ENCODE results near the gene KLRC1.

Gene KLRC1

GRCh38 chr12:10453156-10453555 lies at the start of gene KLRC1:
Gene KLRC1, minus strand, starts transcription at chr12:10453377. Its CDS starts 2,221 bp downstream, at chr12:10451156.
- Histone ChIP-seq H3F3A (ENCODE audit: control insufficient read depth, insufficient read depth) (no peaks in the 10 kb centered on the region), H3K4me1 (ENCODE audit: control insufficient read depth, low read length) (peaks cover 7% of the 10 kb centered on the region), H3K27ac (ENCODE audit: low read depth, low read length) (no peak within 1 kb of the TSS), H3K9me3 (ENCODE audit: control insufficient read depth, insufficient read depth, low read length) (peaks cover 10% of the 10 kb centered on the region; the same call in 1 of the 2 replicates), H3K4me2 (ENCODE audit: low read length) (no peak within 1 kb of the TSS), H3K4me3 (ENCODE audit: low read length) (no peak within 1 kb of the TSS), H4K20me1 (ENCODE audit: control insufficient read depth, insufficient read depth, low read depth, low read length) (no peaks in the 10 kb centered on the region), H3K9me2 (replicated peaks; ENCODE audit: control insufficient read depth, low read length) (no peaks in the 10 kb centered on the region; the same call in 1 of the 2 replicates), H3K27me3 (ENCODE audit: control insufficient read depth, low read length) (no peaks in the 10 kb centered on the region), H3K79me2 (ENCODE audit: control insufficient read depth, low read length) (no peaks in the 10 kb centered on the region), H3K36me3 (ENCODE audit: control insufficient read depth, low read length) (no peaks in the 10 kb centered on the region)
- no peak for TF ChIP-seq CTCF (IDR thresholded peaks at IDR 0.05; ENCODE audit: low read depth, low read length, poor library complexity, severe bottlenecking)
- no peak for TF ChIP-seq EZH2phosphoT487 (IDR thresholded peaks at IDR 0.05; ENCODE audit: borderline replicate concordance, low read length)

GRCh38 chr12:10501030-10501429 lies 47.9 kb upstream of the KLRC1 start:
- Histone ChIP-seq H3K79me2 (ENCODE audit: control insufficient read depth, low read length) (no peaks in the 10 kb centered on the region), H3K9me3 (ENCODE audit: control insufficient read depth, insufficient read depth, low read length) (peaks cover 3% of the 10 kb centered on the region; the same call in 1 of the 2 replicates), H3K4me1 (ENCODE audit: control insufficient read depth, low read length) (peaks cover 5% of the 10 kb centered on the region; the same call in 1 of the 2 replicates), H3K27ac (ENCODE audit: low read depth, low read length) (no peak overlapping the region), H3K36me3 (ENCODE audit: control insufficient read depth, low read length) (no peaks in the 10 kb centered on the region), H3F3A (ENCODE audit: control insufficient read depth, insufficient read depth) (no peaks in the 10 kb centered on the region), H3K4me3 (ENCODE audit: low read length) (no peak overlapping the region), H3K27me3 (ENCODE audit: control insufficient read depth, low read length) (no peaks in the 10 kb centered on the region), H4K20me1 (ENCODE audit: control insufficient read depth, insufficient read depth, low read depth, low read length) (no peaks in the 10 kb centered on the region), H3K9me2 (replicated peaks; ENCODE audit: control insufficient read depth, low read length) (no peaks in the 10 kb centered on the region), H3K4me2 (ENCODE audit: low read length) (no peak overlapping the region)
- TF ChIP-seq CTCF (IDR thresholded peaks at IDR 0.05; ENCODE audit: low read depth, low read length, poor library complexity, severe bottlenecking), result no peak
- TF ChIP-seq EZH2phosphoT487 (IDR thresholded peaks at IDR 0.05; ENCODE audit: borderline replicate concordance, low read length), result no peak

- no peak overlapping the region for H3K4me2 ChIP-seq (ENCODE audit: low read length)
- no peak for TF ChIP-seq CTCF (IDR thresholded peaks at IDR 0.05; ENCODE audit: low read depth, low read length, poor library complexity, severe bottlenecking)
- TF ChIP-seq EZH2phosphoT487 (IDR thresholded peaks at IDR 0.05; ENCODE audit: borderline replicate concordance, low read length), result no peak
- H3F3A ChIP-seq (ENCODE audit: control insufficient read depth, insufficient read depth), result no peaks in the 10 kb centered on the region
- no peaks in the 10 kb centered on the region for H4K20me1 ChIP-seq (ENCODE audit: control insufficient read depth, insufficient read depth, low read depth, low read length)
- H3K36me3 ChIP-seq (ENCODE audit: control insufficient read depth, low read length), result no peaks in the 10 kb centered on the region
- H3K4me3 ChIP-seq (ENCODE audit: low read length), result no peak overlapping the region
- peaks cover 5% of the 10 kb centered on the region; the same call in 1 of the 2 replicates for H3K4me1 ChIP-seq (ENCODE audit: control insufficient read depth, low read length)
- H3K9me2 ChIP-seq (replicated peaks; ENCODE audit: control insufficient read depth, low read length), result no peaks in the 10 kb centered on the region
- no peaks in the 10 kb centered on the region for H3K79me2 ChIP-seq (ENCODE audit: control insufficient read depth, low read length)
- no peaks in the 10 kb centered on the region for H3K27me3 ChIP-seq (ENCODE audit: control insufficient read depth, low read length)
- H3K27ac ChIP-seq (ENCODE audit: low read depth, low read length), result no peak overlapping the region
- H3K9me3 ChIP-seq (ENCODE audit: control insufficient read depth, insufficient read depth, low read length), result peaks cover 2% of the 10 kb centered on the region; the same call in 1 of the 2 replicates
Measured at GRCh38 chr12:10498042-10498441, 44.9 kb upstream of the KLRC1 start.

Data from DOHH2 (cell line).